ENCODE results near the gene GRK5.
"Not testable (repeated sequence)": the region's sequence is repeated elsewhere in the genome, so short reads cannot be mapped to it uniquely, and the experiment has no call there.

Gene GRK5

DNA sequence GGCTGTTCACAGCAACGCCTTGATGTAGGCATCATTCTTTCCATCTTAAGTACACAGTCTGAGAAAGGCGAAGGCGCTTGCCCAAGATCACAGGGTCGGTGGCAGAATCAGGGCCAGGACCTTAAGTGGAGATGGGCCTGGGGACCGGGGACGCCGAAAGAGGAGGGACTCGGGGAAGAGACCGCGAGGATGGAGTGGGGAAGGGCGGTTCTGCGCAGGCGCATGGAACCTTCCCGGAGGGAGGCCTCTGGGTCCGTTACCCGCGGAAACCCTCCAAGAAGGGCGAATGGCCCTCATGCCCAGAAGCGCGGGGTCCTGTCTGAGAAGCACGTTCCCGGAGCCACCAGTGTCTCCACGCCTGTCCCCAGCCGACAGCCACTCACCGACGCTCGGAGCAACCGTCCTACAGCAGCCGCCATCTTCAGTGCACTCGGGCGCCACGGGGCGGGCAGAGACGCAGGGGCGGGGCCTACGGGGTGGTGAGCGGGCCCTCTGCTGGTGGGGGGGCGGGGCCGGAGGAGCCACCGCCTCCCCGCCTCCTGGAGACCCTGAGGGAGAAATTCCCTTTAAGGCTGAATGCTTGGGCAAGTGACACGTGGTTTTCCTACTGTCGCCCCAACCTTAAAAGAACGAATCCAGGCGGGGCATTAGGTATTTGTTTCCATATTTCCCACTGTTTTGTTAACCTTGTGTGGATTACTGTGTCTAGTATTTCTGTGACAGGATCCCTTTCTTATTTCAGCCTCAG, 28.8 kb upstream of the GRK5 start, which contains the start of gene PRDX3:
Gene PRDX3, minus strand, starts transcription at position 441 of the 748 bp plus-strand sequence. Its CDS starts 22 bp downstream, at position 419.
- Histone ChIP-seq H3K4me1 (ENCODE audit: control insufficient read depth, insufficient read depth, low read length) (peaks cover 5% of the 10 kb centered on the region), H3K36me3 (ENCODE audit: control insufficient read depth, insufficient read depth, low read length) (peaks cover 12% of the 10 kb centered on the region), H3K27me3 (ENCODE audit: control insufficient read depth, insufficient read depth, low read length) (no peaks in the 10 kb centered on the region), H3K9ac (ENCODE audit: low read depth, low read length) (peak within 1 kb of the TSS; percentile 62), H3K4me3 (ENCODE audit: low read depth, low read length) (peak within 1 kb of the TSS; percentile 73), H3K9me3 (ENCODE audit: control insufficient read depth, insufficient read depth, low read length) (no peaks in the 10 kb centered on the region)

DNA sequence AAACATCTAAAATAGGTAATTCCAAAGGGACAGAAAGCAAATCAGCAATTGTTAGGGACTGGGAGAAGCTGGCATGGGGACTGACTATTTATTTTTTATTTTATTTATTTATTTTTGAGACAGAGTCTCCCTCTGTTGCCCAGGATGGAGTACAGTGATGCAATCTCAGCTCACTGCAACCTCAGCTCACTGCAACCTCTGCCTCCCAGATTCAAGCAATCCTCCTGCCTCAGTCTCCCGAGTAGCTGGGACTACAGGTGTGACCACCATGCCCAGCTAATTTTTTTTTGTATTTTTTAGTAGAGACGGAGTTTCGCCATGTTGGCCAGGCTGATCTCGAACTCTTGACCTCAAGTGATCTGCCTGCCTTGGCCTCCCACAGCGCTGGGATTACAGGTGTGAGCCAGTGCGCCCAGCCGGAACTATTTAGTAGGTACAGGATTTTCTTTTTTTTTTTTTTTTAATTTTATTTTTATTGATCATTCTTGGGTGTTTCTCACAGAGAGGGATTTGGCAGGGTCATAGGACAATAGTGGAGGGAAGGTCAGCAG, 26.4 kb upstream of the GRK5 start:
- not testable (repeated sequence) for H3K27me3 ChIP-seq (ENCODE audit: control insufficient read depth, insufficient read depth, low read length); H3K4me3 ChIP-seq (ENCODE audit: low read depth, low read length); H3K4me1 ChIP-seq (ENCODE audit: control insufficient read depth, insufficient read depth, low read length); H3K9me3 ChIP-seq (ENCODE audit: control insufficient read depth, insufficient read depth, low read length); H3K9ac ChIP-seq (ENCODE audit: low read depth, low read length)
- peaks cover 10% of the 10 kb centered on the region for H3K36me3 ChIP-seq (ENCODE audit: control insufficient read depth, insufficient read depth, low read length)

DNA sequence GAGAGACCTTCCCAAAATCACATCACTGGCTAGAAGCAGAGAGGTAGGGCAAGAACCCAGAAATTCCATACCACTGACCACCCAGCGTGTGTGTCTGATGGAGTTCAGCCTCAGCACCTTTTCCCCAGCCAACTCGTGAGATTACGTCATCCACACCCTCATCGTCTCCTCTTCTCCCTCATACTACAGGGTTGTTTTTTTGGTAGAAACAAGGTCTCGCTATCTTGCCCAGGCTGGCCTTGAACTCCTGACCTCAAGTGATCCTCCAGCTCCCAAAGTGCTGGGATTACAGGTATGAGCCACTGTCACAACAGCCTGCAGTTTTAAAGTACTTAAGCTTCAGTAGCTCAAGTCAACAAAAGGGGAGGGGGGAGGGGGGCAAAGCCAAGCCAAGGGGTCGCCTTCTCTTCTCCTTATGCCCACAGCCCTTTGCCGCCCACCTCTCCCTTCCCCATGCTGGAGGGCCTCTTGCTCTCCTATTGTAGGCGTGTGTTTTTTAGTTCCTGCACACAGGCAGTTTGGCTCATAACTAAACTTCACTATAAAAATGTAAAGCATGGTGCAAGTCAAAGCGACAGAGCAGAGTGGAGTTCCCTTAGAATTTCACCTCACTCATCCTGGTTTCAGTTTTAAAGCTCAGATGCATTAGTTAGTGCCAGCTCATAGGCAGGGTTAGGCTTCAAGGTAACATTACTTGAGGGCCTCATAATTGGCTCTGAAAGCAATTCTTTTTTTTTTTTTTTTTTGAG, 23.5 kb upstream of the GRK5 start:
- Histone ChIP-seq H3K9me3 (ENCODE audit: control insufficient read depth, insufficient read depth, low read length) (no peaks in the 10 kb centered on the region), H3K4me1 (ENCODE audit: control insufficient read depth, insufficient read depth, low read length) (peaks cover 4% of the 10 kb centered on the region), H3K4me3 (ENCODE audit: low read depth, low read length) (no peak overlapping the region), H3K27me3 (ENCODE audit: control insufficient read depth, insufficient read depth, low read length) (no peaks in the 10 kb centered on the region), H3K9ac (ENCODE audit: low read depth, low read length) (no peak overlapping the region), H3K36me3 (ENCODE audit: control insufficient read depth, insufficient read depth, low read length) (no peaks in the 10 kb centered on the region)

DNA sequence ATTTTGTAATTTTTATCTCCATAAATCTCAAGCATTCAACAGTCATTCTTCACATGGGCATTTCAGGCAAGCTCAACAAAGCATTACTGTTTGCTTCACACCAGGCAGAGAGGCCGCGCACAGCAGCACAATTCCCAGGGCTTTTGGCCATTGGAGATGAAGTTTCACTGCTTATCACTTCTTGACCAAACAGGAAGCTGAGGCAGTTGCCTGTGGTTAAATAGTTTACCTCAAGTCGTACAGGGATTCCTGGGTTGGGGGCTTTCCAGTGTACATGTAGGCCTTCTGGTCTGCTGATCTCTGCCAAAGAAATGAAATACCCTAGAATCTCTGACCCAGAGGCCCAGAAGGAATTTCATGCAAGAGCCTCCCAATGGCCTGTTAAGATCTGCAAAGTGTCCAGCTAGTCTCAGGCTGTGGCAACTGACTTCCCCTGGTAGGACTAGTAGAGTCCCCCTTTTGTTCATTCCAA, 17.5 kb upstream of the GRK5 start:
- Histone ChIP-seq H3K9ac (ENCODE audit: low read depth, low read length) (no peak overlapping the region), H3K36me3 (ENCODE audit: control insufficient read depth, insufficient read depth, low read length) (no peaks in the 10 kb centered on the region), H3K4me3 (ENCODE audit: low read depth, low read length) (no peak overlapping the region), H3K9me3 (ENCODE audit: control insufficient read depth, insufficient read depth, low read length) (no peaks in the 10 kb centered on the region), H3K4me1 (ENCODE audit: control insufficient read depth, insufficient read depth, low read length) (no peaks in the 10 kb centered on the region), H3K27me3 (ENCODE audit: control insufficient read depth, insufficient read depth, low read length) (no peaks in the 10 kb centered on the region)

DNA sequence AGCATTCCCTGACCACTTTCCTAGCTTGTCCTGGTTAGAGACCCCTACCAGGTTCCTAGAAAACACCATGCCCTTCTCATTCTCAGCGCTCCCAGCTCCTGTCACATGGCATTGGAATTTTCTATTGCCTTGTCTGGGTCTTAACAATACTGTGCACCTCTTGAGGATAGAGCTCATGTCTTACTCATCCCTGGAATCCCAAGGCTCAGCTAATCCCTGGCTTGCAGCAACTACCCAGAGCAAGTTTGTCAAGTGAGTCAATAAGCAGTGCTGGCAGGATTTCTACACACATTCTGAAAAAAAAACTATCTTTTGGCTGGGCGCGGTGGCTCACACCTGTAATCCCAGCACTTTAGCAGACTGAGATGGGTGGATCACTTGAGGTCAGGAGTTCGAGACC, 17.0 kb upstream of the GRK5 start:
- H3K9me3 ChIP-seq (ENCODE audit: control insufficient read depth, insufficient read depth, low read length), result no peaks in the 10 kb centered on the region
- no peaks in the 10 kb centered on the region for H3K4me1 ChIP-seq (ENCODE audit: control insufficient read depth, insufficient read depth, low read length)
- no peak overlapping the region for H3K9ac ChIP-seq (ENCODE audit: low read depth, low read length)
- H3K4me3 ChIP-seq (ENCODE audit: low read depth, low read length), result no peak overlapping the region
- no peaks in the 10 kb centered on the region for H3K27me3 ChIP-seq (ENCODE audit: control insufficient read depth, insufficient read depth, low read length)
- H3K36me3 ChIP-seq (ENCODE audit: control insufficient read depth, insufficient read depth, low read length), result no peaks in the 10 kb centered on the region

DNA sequence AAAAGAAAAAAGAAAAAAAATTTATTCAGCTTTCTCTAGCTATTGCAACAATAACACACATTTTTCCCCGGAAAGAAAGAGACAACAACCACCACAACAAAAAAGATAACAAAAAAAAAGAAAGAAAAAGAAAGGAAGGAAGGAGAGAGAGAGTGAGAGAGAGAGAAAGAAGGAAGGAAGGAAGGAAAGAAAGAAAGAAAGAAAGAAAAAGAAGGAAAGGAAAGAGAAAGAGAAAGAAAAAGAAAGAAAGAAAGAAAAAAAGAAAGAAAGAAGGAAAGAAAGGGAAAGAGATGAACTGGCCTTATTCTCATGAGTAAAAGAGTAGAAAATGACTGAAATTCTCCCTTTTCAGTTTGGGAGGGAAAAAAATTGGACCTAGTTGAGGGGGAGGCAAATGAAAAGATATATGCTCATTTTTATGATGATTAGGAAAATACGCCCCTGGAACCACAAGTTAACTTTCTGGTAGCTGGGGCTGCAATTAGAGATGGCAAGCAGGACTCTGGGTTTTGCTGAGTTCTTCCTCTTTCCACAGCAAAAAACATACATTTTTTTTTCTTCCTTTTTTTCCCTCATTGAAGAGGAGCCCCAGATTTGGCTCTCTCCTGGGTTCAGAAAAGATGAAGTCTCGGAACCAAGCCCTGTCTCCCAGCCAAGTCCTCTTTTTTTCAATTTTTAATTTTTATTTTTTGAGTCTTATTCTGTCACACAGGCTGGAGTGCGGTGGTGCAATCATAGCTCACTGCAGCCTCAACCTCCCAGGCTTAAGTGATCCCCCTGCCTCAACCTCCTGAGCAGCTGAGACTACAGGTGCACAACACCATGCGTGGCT, 16.2 kb upstream of the GRK5 start:
- Histone ChIP-seq H3K4me3 (ENCODE audit: low read depth, low read length) (no peak overlapping the region), H3K27me3 (ENCODE audit: control insufficient read depth, insufficient read depth, low read length) (no peaks in the 10 kb centered on the region), H3K9ac (ENCODE audit: low read depth, low read length) (no peak overlapping the region), H3K4me1 (ENCODE audit: control insufficient read depth, insufficient read depth, low read length) (no peaks in the 10 kb centered on the region), H3K9me3 (ENCODE audit: control insufficient read depth, insufficient read depth, low read length) (no peaks in the 10 kb centered on the region), H3K36me3 (ENCODE audit: control insufficient read depth, insufficient read depth, low read length) (no peaks in the 10 kb centered on the region)

DNA sequence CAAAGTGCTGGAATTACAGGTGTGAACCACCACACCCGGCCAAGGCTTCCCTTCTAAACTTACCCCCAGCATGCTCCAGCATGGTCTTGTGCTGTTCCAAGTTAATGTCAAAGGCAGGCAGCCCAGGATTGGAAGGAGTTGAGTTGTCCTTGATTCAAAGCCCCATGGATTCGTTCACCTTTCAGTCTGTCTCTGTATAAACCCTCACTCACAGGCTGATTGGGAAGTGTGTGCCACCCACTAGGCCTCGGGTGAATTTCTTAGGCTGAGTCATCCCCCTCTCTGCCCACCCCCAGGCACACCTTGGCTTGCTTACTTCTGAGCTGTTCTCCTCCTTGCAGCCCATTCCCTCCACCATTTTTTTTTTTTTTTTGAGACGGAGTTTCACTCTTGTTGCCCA, 15.5 kb upstream of the GRK5 start:
- Histone ChIP-seq H3K4me3 (ENCODE audit: low read depth, low read length) (no peak overlapping the region), H3K9me3 (ENCODE audit: control insufficient read depth, insufficient read depth, low read length) (no peaks in the 10 kb centered on the region), H3K27me3 (ENCODE audit: control insufficient read depth, insufficient read depth, low read length) (no peaks in the 10 kb centered on the region), H3K4me1 (ENCODE audit: control insufficient read depth, insufficient read depth, low read length) (no peaks in the 10 kb centered on the region), H3K36me3 (ENCODE audit: control insufficient read depth, insufficient read depth, low read length) (no peaks in the 10 kb centered on the region), H3K9ac (ENCODE audit: low read depth, low read length) (no peak overlapping the region)

DNA sequence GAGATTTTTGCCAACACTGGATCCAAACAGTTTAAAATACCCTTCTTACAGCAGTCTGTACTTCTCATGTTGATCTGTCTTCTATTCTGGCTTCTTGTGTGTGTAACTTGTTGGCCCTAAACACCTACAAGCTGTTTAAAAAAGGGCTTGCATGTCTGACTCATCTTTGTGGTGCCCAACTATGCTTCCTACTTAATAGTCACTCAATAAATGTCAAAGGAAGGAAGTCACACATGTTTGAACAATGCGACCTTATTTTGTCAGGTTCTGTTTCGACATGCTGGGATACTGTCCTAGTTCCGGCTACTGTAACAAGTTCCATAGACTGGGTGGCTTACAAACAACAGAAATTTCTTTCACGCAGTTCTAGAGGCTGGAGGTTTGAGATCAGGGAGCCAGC, 9.4 kb upstream of the GRK5 start:
- Histone ChIP-seq H3K9ac (ENCODE audit: low read depth, low read length) (no peak overlapping the region), H3K4me1 (ENCODE audit: control insufficient read depth, insufficient read depth, low read length) (peaks cover 2% of the 10 kb centered on the region), H3K4me3 (ENCODE audit: low read depth, low read length) (no peak overlapping the region)

DNA sequence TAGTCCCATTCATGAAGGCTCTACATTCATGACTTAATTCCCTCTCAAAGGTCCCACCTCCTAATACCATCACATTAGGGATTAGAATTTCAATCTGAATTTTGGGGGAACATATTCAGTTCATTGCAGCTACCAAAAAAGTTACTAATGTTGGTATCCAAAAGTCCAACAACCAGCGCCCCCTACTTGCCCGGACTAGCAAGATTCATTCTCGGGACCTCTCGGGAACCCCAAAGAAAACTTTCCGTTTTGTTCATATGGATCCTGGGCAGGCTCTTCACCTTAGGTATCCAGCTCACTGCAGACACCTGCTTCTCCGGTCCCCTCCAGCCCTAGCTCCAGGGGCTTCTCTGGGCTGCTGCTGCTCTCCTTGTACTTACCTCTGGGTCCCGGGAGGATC, 8.9 kb upstream of the GRK5 start:
- H3K27me3 ChIP-seq (ENCODE audit: control insufficient read depth, insufficient read depth, low read length), result peaks cover 3% of the 10 kb centered on the region
- no peaks in the 10 kb centered on the region for H3K36me3 ChIP-seq (ENCODE audit: control insufficient read depth, insufficient read depth, low read length)
- H3K4me1 ChIP-seq (ENCODE audit: control insufficient read depth, insufficient read depth, low read length), result peaks cover 2% of the 10 kb centered on the region
- H3K9me3 ChIP-seq (ENCODE audit: control insufficient read depth, insufficient read depth, low read length), result no peaks in the 10 kb centered on the region
- H3K4me3 ChIP-seq (ENCODE audit: low read depth, low read length), result no peak overlapping the region
- H3K9ac ChIP-seq (ENCODE audit: low read depth, low read length), result no peak overlapping the region

More for the DNA sequence above, 9.4 kb upstream of the GRK5 start:
- peaks cover 3% of the 10 kb centered on the region for H3K27me3 ChIP-seq (ENCODE audit: control insufficient read depth, insufficient read depth, low read length)
- no peaks in the 10 kb centered on the region for H3K36me3 ChIP-seq (ENCODE audit: control insufficient read depth, insufficient read depth, low read length)
- no peaks in the 10 kb centered on the region for H3K9me3 ChIP-seq (ENCODE audit: control insufficient read depth, insufficient read depth, low read length)

DNA sequence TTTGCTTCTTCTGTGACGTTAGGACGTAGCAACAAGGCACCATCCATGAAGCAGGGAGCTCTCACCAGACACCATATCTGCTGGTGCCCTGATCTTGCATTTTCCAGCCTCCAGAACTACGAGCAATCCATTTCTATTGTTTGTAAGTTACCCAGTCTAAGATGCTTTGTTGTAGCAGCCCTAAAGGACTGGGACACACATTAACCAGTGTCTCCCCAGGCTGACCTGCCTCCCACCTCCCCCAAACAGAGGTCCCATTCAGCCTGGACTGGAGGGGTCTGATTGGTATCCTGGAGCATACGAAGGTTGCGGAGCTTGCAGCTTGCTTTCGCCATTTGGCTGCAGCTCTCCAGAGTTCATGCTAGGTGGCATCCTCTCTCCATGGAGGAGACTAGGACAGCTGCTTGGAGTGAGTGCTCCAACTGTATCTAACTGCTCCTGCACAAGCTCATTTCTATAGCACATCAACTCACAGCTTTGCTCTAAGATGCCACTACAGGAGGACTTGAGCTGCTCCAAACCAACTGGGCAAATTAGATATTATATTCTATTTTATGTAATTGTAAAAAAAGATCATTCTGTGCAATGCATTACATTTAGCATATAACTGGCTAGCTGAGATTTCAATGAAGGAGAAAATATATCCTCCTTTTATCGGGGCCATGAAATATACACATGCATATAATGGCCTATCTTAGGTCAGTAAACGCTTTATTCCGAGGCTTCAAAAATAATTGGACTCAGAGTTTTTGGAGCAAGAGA, 8.0 kb upstream of the GRK5 start:
- Histone ChIP-seq H3K4me1 (ENCODE audit: control insufficient read depth, insufficient read depth, low read length) (peaks cover 2% of the 10 kb centered on the region), H3K9ac (ENCODE audit: low read depth, low read length) (no peak overlapping the region), H3K36me3 (ENCODE audit: control insufficient read depth, insufficient read depth, low read length) (no peaks in the 10 kb centered on the region), H3K9me3 (ENCODE audit: control insufficient read depth, insufficient read depth, low read length) (no peaks in the 10 kb centered on the region), H3K4me3 (ENCODE audit: low read depth, low read length) (no peak overlapping the region), H3K27me3 (ENCODE audit: control insufficient read depth, insufficient read depth, low read length) (peaks cover 3% of the 10 kb centered on the region)

DNA sequence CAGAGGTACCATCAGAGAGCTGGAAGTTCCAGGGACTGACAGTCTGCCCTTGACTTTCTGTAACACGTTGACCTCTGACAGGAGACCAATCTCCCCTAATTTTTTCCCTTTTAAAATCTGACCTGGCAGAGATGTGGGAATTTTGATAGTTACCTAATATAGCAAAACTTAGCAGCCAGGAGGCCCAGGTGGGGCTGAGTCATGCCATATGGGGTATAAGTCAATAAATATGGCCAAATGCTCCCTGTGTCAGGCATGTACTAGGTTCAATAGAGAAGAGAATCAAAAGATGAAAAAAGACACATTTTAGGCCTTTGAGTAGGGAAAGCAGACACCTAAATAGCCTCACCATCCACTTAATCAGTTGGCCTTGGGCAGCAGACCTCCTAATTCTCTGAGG, 6.1 kb upstream of the GRK5 start:
- H3K36me3 ChIP-seq (ENCODE audit: control insufficient read depth, insufficient read depth, low read length), result no peaks in the 10 kb centered on the region
- H3K4me3 ChIP-seq (ENCODE audit: low read depth, low read length), result no peak overlapping the region
- H3K4me1 ChIP-seq (ENCODE audit: control insufficient read depth, insufficient read depth, low read length), result peaks cover 2% of the 10 kb centered on the region
- no peaks in the 10 kb centered on the region for H3K9me3 ChIP-seq (ENCODE audit: control insufficient read depth, insufficient read depth, low read length)
- peaks cover 3% of the 10 kb centered on the region for H3K27me3 ChIP-seq (ENCODE audit: control insufficient read depth, insufficient read depth, low read length)
- no peak overlapping the region for H3K9ac ChIP-seq (ENCODE audit: low read depth, low read length)
